IMR-90 (cell line): Measurements from ENCODE around the gene RPL26. TPM values are rescaled to one million over a fixed set of nuclear protein-coding genes. Genes with fewer than 3 reads are reported as not detected.

Source experiments
- ATAC-seq: fragments of 200-7000 bp; cut with Tn5 transposase; 2 replicates; pipeline ENCODE4 v1.9.1; 2020; ENCODE audit warnings: low read depth, mild to moderate bottlenecking, moderate library complexity
- BruUV-seq: library from RNA; stranded (reverse); fragments of 400-500 nt; replicated peaks from 2 replicates; lab custom pipeline; 2021; lab: Mats Ljungman, UMichigan
- CTCF ChIA-PET: fragments of 300-600 bp; formaldehyde crosslinking; extraction: SDS; loops from one replicate; lab custom pipeline; 2021; ENCODE audit warnings: antibody characterized with exemption; lab: Yijun Ruan, JAX
- POLR2A ChIA-PET: fragments of 300-600 bp; sonication (Branson Sonifier 250); formaldehyde crosslinking; loops from one replicate; lab custom pipeline; 2022; ENCODE audit warnings: antibody characterized with exemption; ENCODE audit not compliant: unreplicated experiment; lab: Charles Lee
- DNase-seq: peaks from one replicate; pipeline ENCODE4 v3.0.0; 2013
- H2AFZ ChIP-seq: replicated peaks from 2 replicates; pipeline ENCODE3; 2013; ENCODE audit warnings: low read length, mild to moderate bottlenecking; ENCODE audit not compliant: poor library complexity
- H2AK5ac ChIP-seq: 2 replicates; pipeline ENCODE4 v1.6.1; 2013; ENCODE audit warnings: low read depth, low read length, inconsistent platforms
- H2AK9ac ChIP-seq: replicated peaks from 2 replicates; pipeline ENCODE3; 2013; ENCODE audit warnings: mild to moderate bottlenecking, low read depth, low read length, moderate library complexity; ENCODE audit not compliant: poor library complexity
- H2BK120ac ChIP-seq: 2 replicates; pipeline ENCODE4 v1.6.1; 2013; ENCODE audit warnings: low read depth, low read length, inconsistent platforms
- H2BK15ac ChIP-seq: 3 replicates; pipeline ENCODE4 v1.6.1; 2013; ENCODE audit warnings: low read depth, low read length, inconsistent platforms
- H2BK20ac ChIP-seq: 2 replicates; pipeline ENCODE4 v1.6.1; 2013; ENCODE audit warnings: low read depth, mild to moderate bottlenecking, inconsistent platforms, low read length, moderate library complexity
- H2BK5ac ChIP-seq: 2 replicates; pipeline ENCODE4 v1.6.1; 2013; ENCODE audit warnings: mild to moderate bottlenecking, low read depth, low read length, inconsistent platforms; ENCODE audit not compliant: poor library complexity, severe bottlenecking
- H3K14ac ChIP-seq: replicated peaks from 2 replicates; pipeline ENCODE4 v1.6.1; 2013; ENCODE audit warnings: low read depth, low read length, inconsistent platforms
- H3K18ac ChIP-seq: 2 replicates; pipeline ENCODE4 v1.6.1; 2013; ENCODE audit warnings: low read depth, low read length, control low read depth
- H3K23ac ChIP-seq: 2 replicates; pipeline ENCODE4 v1.6.1; 2013; ENCODE audit warnings: low read depth, low read length, inconsistent platforms
- H3K27ac ChIP-seq: 2 replicates; pipeline ENCODE4 v1.5.1; 2013; ENCODE audit warnings: mild to moderate bottlenecking, control low read depth, low read length; ENCODE audit not compliant: insufficient read depth
- H3K27me3 ChIP-seq: 2 replicates; pipeline ENCODE4 v1.6.1; 2013; ENCODE audit warnings: low read length; ENCODE audit not compliant: control insufficient read depth, insufficient read depth
- H3K36me3 ChIP-seq: 2 replicates; pipeline ENCODE4 v1.6.1; 2013; ENCODE audit warnings: low read length, mixed read lengths; ENCODE audit not compliant: control insufficient read depth, insufficient read depth
- H3K4ac ChIP-seq: 2 replicates; pipeline ENCODE4 v1.6.1; 2013; ENCODE audit warnings: low read depth, low read length, inconsistent platforms
- H3K4me1 ChIP-seq: 2 replicates; pipeline ENCODE4 v1.6.1; 2013; ENCODE audit warnings: low read length, mixed read lengths; ENCODE audit not compliant: control insufficient read depth, insufficient read depth
- H3K4me2 ChIP-seq: 2 replicates; pipeline ENCODE4 v1.6.1; 2013; ENCODE audit warnings: low read depth, mild to moderate bottlenecking, control low read depth, low read length, moderate library complexity
- H3K4me3 ChIP-seq: 2 replicates; pipeline ENCODE4 v1.5.1; 2013; ENCODE audit warnings: low read depth, mild to moderate bottlenecking, control low read depth, low read length, moderate library complexity; ENCODE audit not compliant: insufficient read depth
- H3K56ac ChIP-seq: 2 replicates; pipeline ENCODE4 v1.6.1; 2013; ENCODE audit warnings: low read length, inconsistent platforms; ENCODE audit not compliant: insufficient read depth; ENCODE audit errors: extremely low read depth
- H3K79me1 ChIP-seq, 2 experiments: 2 replicates each; pipeline ENCODE4 v1.6.1; 2013; ENCODE audit warnings: low read length in 2 of 2, inconsistent platforms in 1 of 2, low read depth in 1 of 2
- H3K9ac ChIP-seq: 2 replicates; pipeline ENCODE4 v1.6.1; 2013; ENCODE audit warnings: low read depth, low read length, control low read depth
- H3K9me1 ChIP-seq: 2 replicates; pipeline ENCODE4 v1.6.1; 2013; ENCODE audit warnings: low read length, inconsistent platforms; ENCODE audit not compliant: insufficient read depth
- H3K9me3 ChIP-seq: 2 replicates; pipeline ENCODE4 v1.6.1; 2013; ENCODE audit warnings: low read length; ENCODE audit not compliant: control insufficient read depth, insufficient read depth
- H4K20me1 ChIP-seq: 2 replicates; pipeline ENCODE4 v1.6.1; 2013; ENCODE audit warnings: low read length, inconsistent platforms; ENCODE audit not compliant: insufficient read depth
- H4K5ac ChIP-seq: 2 replicates; pipeline ENCODE4 v1.6.1; 2013; ENCODE audit warnings: mild to moderate bottlenecking, low read depth, low read length, control low read depth
- H4K8ac ChIP-seq, 2 experiments: 2 replicates each; pipeline ENCODE4 v1.6.1; 2013; ENCODE audit warnings: low read depth in 2 of 2, low read length in 2 of 2, control low read depth in 1 of 2, inconsistent platforms in 1 of 2
- H4K91ac ChIP-seq: 2 replicates; pipeline ENCODE4 v1.6.1; 2013; ENCODE audit warnings: low read depth, low read length, inconsistent platforms; ENCODE audit not compliant: insufficient read depth
- MAFK ChIP-seq: IDR thresholded peaks from 2 replicates; pipeline ENCODE4 v1.6.1; 2012; ENCODE audit warnings: low read depth, low read length, improper control_type of control experiment
- MAZ ChIP-seq: IDR thresholded peaks from 2 replicates; pipeline ENCODE4 v1.6.1; 2012; ENCODE audit warnings: low read depth, mild to moderate bottlenecking, low read length, improper control_type of control experiment, moderate library complexity, borderline replicate concordance
- MXI1 ChIP-seq: IDR thresholded peaks from 2 replicates; pipeline ENCODE4 v1.6.1; 2012; ENCODE audit warnings: low read depth, mild to moderate bottlenecking, low read length, moderate library complexity, borderline replicate concordance
- NFE2L2 ChIP-seq: fragments of 150-350 bp; IDR thresholded peaks from 2 replicates; pipeline ENCODE4 v1.6.1; 2016; ENCODE audit warnings: low read depth, mild to moderate bottlenecking, low read length
- POLR2A ChIP-seq: IDR thresholded peaks from 2 replicates; pipeline ENCODE4 v1.6.1; 2012; ENCODE audit warnings: mild to moderate bottlenecking, low read depth, low read length
- RAD21 ChIP-seq: IDR thresholded peaks from 2 replicates; pipeline ENCODE4 v1.6.1; 2012; ENCODE audit warnings: low read length, improper control_type of control experiment
- RCOR1 ChIP-seq: IDR thresholded peaks from 2 replicates; pipeline ENCODE4 v1.6.1; 2012; ENCODE audit warnings: mild to moderate bottlenecking, low read length, improper control_type of control experiment; ENCODE audit not compliant: insufficient replicate concordance
- RFX5 ChIP-seq: IDR thresholded peaks from 2 replicates; pipeline ENCODE4 v1.8.0; 2012; ENCODE audit warnings: low read depth, mild to moderate bottlenecking, low read length, moderate library complexity
- SMC3 ChIP-seq: fragments of 150-350 bp; IDR thresholded peaks from 2 replicates; pipeline ENCODE4 v1.6.1; 2016; ENCODE audit warnings: low read depth, mild to moderate bottlenecking, antibody characterized with exemption, low read length, moderate library complexity
- WGBS, 2 experiments: methylation state at CpG; one replicate each; pipeline versions ENCODE4 v1.1.5 to v1.1.7; 2013; ENCODE audit warnings: missing lambda C conversion rate in 2 of 2; ENCODE audit not compliant: insufficient read length in 1 of 2; ENCODE audit errors: extremely low coverage in 2 of 2; 5-methylcytosine and 5-hydroxymethylcytosine counted together
- dilution Hi-C: fragments of 300-500 bp; cut with HindIII; formaldehyde crosslinking; loops from one replicate; pipeline ENCODE4 v1.14.3; 2018; ENCODE audit warnings: low sequenced_read_pairs; ENCODE audit not compliant: unreplicated experiment
- in situ Hi-C: fragments of 300-500 bp; cut with MboI; formaldehyde crosslinking; loops from 3 replicates; pipeline ENCODE4 v1.14.3; 2019; ENCODE audit warnings: low sequenced_read_pairs, inconsistent platforms, mixed read lengths
- intact Hi-C: fragments of 100-400 bp; cut with micrococcal nuclease; formaldehyde crosslinking; loops from 2 replicates; pipeline ENCODE4 v1.10.0; 2022
- polyA plus RNA-seq, 3 experiments: library from polyadenylated mRNA; depleted of rRNA; stranded (reverse); fragments of >200 nt; gene quantifications; 2 replicates each; pipeline ENCODE4 v1.2.3, GENCODE V29; 2012; ENCODE audit warnings: low replicate concordance in 1 of 3
- total RNA-seq: library from RNA; depleted of rRNA; stranded (reverse); fragments of >200 nt; gene quantifications from 2 replicates; pipeline ENCODE4 v1.2.3, GENCODE V29; 2012
- TF ChIP-seq, protein P1 (sequence below): fragments of 150-350 bp; IDR thresholded peaks from 2 replicates; pipeline ENCODE4 v1.6.1; 2016; ENCODE audit warnings: low read depth, mild to moderate bottlenecking, low read length, moderate library complexity, borderline replicate concordance
- TF ChIP-seq, protein P2 (sequence below): fragments of 150-350 bp; IDR thresholded peaks from 2 replicates; pipeline ENCODE4 v1.6.1; 2017; ENCODE audit warnings: mild to moderate bottlenecking, antibody characterized with exemption, low read length, low read depth
- TF ChIP-seq, protein P3 (sequence below): conservative IDR thresholded peaks from 2 replicates; pipeline ENCODE4 v1.5.1; 2012; ENCODE audit warnings: mild to moderate bottlenecking, low read depth, low read length, improper control_type of control experiment

The RPL26 gene
- total and polyA plus RNA-seq, 2 of the 4 experiments (the other 2 are of a cell fraction) = 4,763 to 5,013 TPM

DNA sequence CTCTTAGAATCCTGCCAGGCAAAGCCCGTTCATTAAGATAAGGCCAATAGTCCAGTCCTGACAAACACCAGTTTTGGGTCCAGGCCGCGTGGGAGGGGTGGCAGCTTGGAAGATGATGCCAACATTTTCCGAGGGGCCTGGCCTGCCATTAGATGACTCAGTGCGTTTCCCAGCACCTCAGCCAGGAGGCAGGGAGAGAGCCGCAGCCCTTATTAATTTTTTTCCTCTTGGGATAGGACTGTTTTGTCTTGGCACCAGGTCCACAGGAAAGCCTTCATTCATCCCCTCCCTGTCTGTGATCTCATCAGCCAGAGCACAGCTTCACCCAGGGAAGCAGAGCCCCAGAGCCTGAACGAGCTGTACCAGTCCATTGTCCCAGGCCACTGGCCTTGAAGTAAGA lies 48.0 kb upstream of the RPL26 start:
- Histone ChIP-seq H3K4me3 (no peak overlapping the region), H2BK120ac (no peak overlapping the region), H3K4me1 (no peaks in the 10 kb centered on the region), H3K79me1 (no peaks in the 10 kb centered on the region), H3K27me3 (peaks cover 5% of the 10 kb centered on the region; the same call in 1 of the 2 replicates), H2BK15ac (no peak overlapping the region), H3K9me3 (no peaks in the 10 kb centered on the region), H3K9ac (no peak overlapping the region), H4K8ac (no peak overlapping the region), H2AK9ac (no peak overlapping the region), H4K5ac (no peak overlapping the region), H2AFZ (peak overlapping the region; percentile 70), H3K18ac (no peak overlapping the region), H3K56ac (no peak overlapping the region), H3K14ac (no peak overlapping the region), H2BK20ac (no peak overlapping the region), H4K20me1 (0 out of 2 replicates have a peak, but pooled peaks cover under 1% of the 10 kb centered on the region), H2BK5ac (no peak overlapping the region), H3K4ac (no peak overlapping the region), H4K91ac (no peak overlapping the region), H3K4me2 (no peak overlapping the region), H3K9me1 (no peaks in the 10 kb centered on the region), H2AK5ac (0 out of 2 replicates have a peak overlapping the region, but pooled peaks have one; percentile 33), H3K36me3 (no peaks in the 10 kb centered on the region), H3K27ac (no peak overlapping the region), H3K23ac (no peak overlapping the region)
- no TSS peak for BruUV-seq
- 0% methylated on average over 1 of the region's 7 CpGs; no CpG with 5 or more reads in 1 of the 2 experiments for WGBS, 2 experiments
- CTCF ChIA-PET = interaction anchor here (0.8 to 1.1 kb wide), 2 partner anchors 11 to 21 kb away, joined by 4 to 5 read pairs; no protein-coding TSS in a partner anchor
- intact Hi-C loops (no loop called here), dilution Hi-C loops (no loop called here), in situ Hi-C loops (no loop called here)
- DNase-seq (peak; percentile 22), ATAC-seq (no peak)
- POLR2A ChIA-PET = interaction anchor here (0.6 kb wide), 1 partner anchor 48 kb away, joined by 4 read pairs; no protein-coding TSS in a partner anchor
- TF ChIP-seq MAZ = no peak
- no peak for TF ChIP-seq RFX5
- TF ChIP-seq, protein P1, sequence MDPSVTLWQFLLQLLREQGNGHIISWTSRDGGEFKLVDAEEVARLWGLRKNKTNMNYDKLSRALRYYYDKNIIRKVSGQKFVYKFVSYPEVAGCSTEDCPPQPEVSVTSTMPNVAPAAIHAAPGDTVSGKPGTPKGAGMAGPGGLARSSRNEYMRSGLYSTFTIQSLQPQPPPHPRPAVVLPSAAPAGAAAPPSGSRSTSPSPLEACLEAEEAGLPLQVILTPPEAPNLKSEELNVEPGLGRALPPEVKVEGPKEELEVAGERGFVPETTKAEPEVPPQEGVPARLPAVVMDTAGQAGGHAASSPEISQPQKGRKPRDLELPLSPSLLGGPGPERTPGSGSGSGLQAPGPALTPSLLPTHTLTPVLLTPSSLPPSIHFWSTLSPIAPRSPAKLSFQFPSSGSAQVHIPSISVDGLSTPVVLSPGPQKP = no peak
- TF ChIP-seq, protein P2, sequence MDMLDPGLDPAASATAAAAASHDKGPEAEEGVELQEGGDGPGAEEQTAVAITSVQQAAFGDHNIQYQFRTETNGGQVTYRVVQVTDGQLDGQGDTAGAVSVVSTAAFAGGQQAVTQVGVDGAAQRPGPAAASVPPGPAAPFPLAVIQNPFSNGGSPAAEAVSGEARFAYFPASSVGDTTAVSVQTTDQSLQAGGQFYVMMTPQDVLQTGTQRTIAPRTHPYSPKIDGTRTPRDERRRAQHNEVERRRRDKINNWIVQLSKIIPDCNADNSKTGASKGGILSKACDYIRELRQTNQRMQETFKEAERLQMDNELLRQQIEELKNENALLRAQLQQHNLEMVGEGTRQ = no peak
- no peak for TF ChIP-seq MXI1
- TF ChIP-seq MAFK = no peak
- no peak for TF ChIP-seq SMC3
- no peak for TF ChIP-seq RAD21
- TF ChIP-seq, protein P3, sequence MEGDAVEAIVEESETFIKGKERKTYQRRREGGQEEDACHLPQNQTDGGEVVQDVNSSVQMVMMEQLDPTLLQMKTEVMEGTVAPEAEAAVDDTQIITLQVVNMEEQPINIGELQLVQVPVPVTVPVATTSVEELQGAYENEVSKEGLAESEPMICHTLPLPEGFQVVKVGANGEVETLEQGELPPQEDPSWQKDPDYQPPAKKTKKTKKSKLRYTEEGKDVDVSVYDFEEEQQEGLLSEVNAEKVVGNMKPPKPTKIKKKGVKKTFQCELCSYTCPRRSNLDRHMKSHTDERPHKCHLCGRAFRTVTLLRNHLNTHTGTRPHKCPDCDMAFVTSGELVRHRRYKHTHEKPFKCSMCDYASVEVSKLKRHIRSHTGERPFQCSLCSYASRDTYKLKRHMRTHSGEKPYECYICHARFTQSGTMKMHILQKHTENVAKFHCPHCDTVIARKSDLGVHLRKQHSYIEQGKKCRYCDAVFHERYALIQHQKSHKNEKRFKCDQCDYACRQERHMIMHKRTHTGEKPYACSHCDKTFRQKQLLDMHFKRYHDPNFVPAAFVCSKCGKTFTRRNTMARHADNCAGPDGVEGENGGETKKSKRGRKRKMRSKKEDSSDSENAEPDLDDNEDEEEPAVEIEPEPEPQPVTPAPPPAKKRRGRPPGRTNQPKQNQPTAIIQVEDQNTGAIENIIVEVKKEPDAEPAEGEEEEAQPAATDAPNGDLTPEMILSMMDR = no peak
- no peak for TF ChIP-seq POLR2A
- TF ChIP-seq NFE2L2 = no peak
- TF ChIP-seq RCOR1 = no peak
